HepG2 (cell line): ENCODE data around the gene CYP2W1. TPM values are rescaled to one million over a fixed set of nuclear protein-coding genes. Genes with fewer than 3 reads are reported as not detected.

ENCODE experiments used
- CEBPB ChIP-seq: IDR thresholded peaks from 2 replicates; pipeline ENCODE4 v1.6.1; 2011; ENCODE audit warnings: low read depth, low read length, improper control_type of control experiment, borderline replicate concordance
- DMAP1 ChIP-seq: IDR thresholded peaks from 2 replicates; pipeline ENCODE4 v1.6.1; 2016
- ELF4 ChIP-seq: sonication (generic); formaldehyde crosslinking; IDR thresholded peaks from 2 replicates; pipeline ENCODE4 v1.5.0; 2020; ENCODE audit warnings: missing genetic modification reagents, mild to moderate bottlenecking, moderate library complexity, borderline replicate concordance
- FOXP4 ChIP-seq: sonication (generic); formaldehyde crosslinking; IDR thresholded peaks from 2 replicates; pipeline ENCODE4 v1.4.0; 2020; ENCODE audit warnings: missing genetic modification reagents
- HMGA1 ChIP-seq: sonication (generic); formaldehyde crosslinking; conservative IDR thresholded peaks from 2 replicates; pipeline ENCODE4 v1.4.0; 2020; ENCODE audit warnings: missing genetic modification reagents
- HMGXB3 ChIP-seq: sonication (generic); formaldehyde crosslinking; IDR thresholded peaks from 2 replicates; pipeline ENCODE4 v1.4.0; 2020; ENCODE audit warnings: missing genetic modification reagents, borderline replicate concordance
- MEIS1 ChIP-seq: sonication (generic); formaldehyde crosslinking; IDR thresholded peaks from 2 replicates; pipeline ENCODE4 v1.9.0; 2021; ENCODE audit warnings: mild to moderate bottlenecking, missing genetic modification reagents, moderate library complexity, borderline replicate concordance
- NFE2 ChIP-seq: sonication (generic); formaldehyde crosslinking; IDR thresholded peaks from 2 replicates; pipeline ENCODE4 v1.4.0; 2020; ENCODE audit warnings: missing genetic modification reagents
- RBM39 ChIP-seq: fragments of 200-400 bp; formaldehyde crosslinking; IDR thresholded peaks from one replicate; pipeline ENCODE4 v1.6.1; 2018; ENCODE audit warnings: antibody characterized with exemption, mild to moderate bottlenecking, low read depth, low read length; ENCODE audit not compliant: poor library complexity, severe bottlenecking
- SIN3A ChIP-seq: IDR thresholded peaks from 2 replicates; pipeline ENCODE4 v1.6.1; 2011; ENCODE audit warnings: low read depth, mild to moderate bottlenecking, control low read depth, low read length, borderline replicate concordance
- SP1 ChIP-seq, 2 experiments: fragments of 450-650 bp in 1 of 2; sonication (generic) in 1 of 2; formaldehyde crosslinking in 1 of 2; IDR thresholded peaks; 2 replicates each; pipeline versions ENCODE4 v1.4.0 to v1.6.1; 2016 to 2020; ENCODE audit warnings: missing genetic modification reagents in 1 of 2
- SP5 ChIP-seq: IDR thresholded peaks from 2 replicates; pipeline ENCODE4 v1.6.1; 2016; ENCODE audit warnings: low read depth, borderline replicate concordance
- ZBTB33 ChIP-seq: sonication (generic); formaldehyde crosslinking; IDR thresholded peaks from 2 replicates; pipeline ENCODE4 v1.4.0; 2020; ENCODE audit warnings: missing genetic modification reagents
- ZNF235 ChIP-seq: sonication (generic); formaldehyde crosslinking; IDR thresholded peaks from 2 replicates; pipeline ENCODE4 v1.8.1; 2023; ENCODE audit warnings: mild to moderate bottlenecking, missing genetic modification reagents, borderline replicate concordance
- ZNF441 ChIP-seq: sonication (generic); formaldehyde crosslinking; IDR thresholded peaks from 2 replicates; pipeline ENCODE4 v1.7.0; 2021; ENCODE audit warnings: missing genetic modification reagents, borderline replicate concordance
- ZNF510 ChIP-seq: sonication (generic); formaldehyde crosslinking; IDR thresholded peaks from 2 replicates; pipeline ENCODE4 v1.4.0; 2020; ENCODE audit warnings: low read depth, mild to moderate bottlenecking, missing genetic modification reagents
- ZNF530 ChIP-seq: sonication (generic); formaldehyde crosslinking; IDR thresholded peaks from 2 replicates; pipeline ENCODE4 v1.5.0; 2020; ENCODE audit warnings: low read depth, mild to moderate bottlenecking, missing genetic modification reagents
- polyA plus RNA-seq, 8 experiments: library from polyadenylated mRNA; depleted of rRNA in 3 of 8; stranded (reverse) in 7 of 8; unstranded in 1 of 8; fragments of >200 nt; fragmentation: Illumina TruSeq in 4 of 8; extraction: Trizol in 4 of 8; gene quantifications; 2 replicates each; pipeline versions ENCODE4 v1.2.1 to v1.2.3, GENCODE V29; 2011 to 2016; ENCODE audit warnings: low read depth in 4 of 8, missing spikeins in 1 of 8, mixed read lengths in 1 of 8; ENCODE audit not compliant: insufficient read depth in 1 of 8
- total RNA-seq, 5 experiments: library from RNA; depleted of rRNA; stranded (reverse); fragments of >200 nt; fragmentation: Illumina TruSeq; extraction: Trizol; gene quantifications; 2 replicates each; pipeline ENCODE4 v1.2.3, GENCODE V29; 2016; ENCODE audit warnings: low read depth in 1 of 5
- TF ChIP-seq, protein P1 (sequence below): sonication (generic); formaldehyde crosslinking; IDR thresholded peaks from 2 replicates; pipeline ENCODE4 v1.8.0; 2022; ENCODE audit warnings: mild to moderate bottlenecking, missing genetic modification reagents, borderline replicate concordance

CYP2W1 gene
- total and polyA plus RNA-seq, 2 of the 13 experiments (the other 11 are each of a cell fraction or from before 2014, with no cell fraction given): 19.5 to 31.7 TPM

DNA sequence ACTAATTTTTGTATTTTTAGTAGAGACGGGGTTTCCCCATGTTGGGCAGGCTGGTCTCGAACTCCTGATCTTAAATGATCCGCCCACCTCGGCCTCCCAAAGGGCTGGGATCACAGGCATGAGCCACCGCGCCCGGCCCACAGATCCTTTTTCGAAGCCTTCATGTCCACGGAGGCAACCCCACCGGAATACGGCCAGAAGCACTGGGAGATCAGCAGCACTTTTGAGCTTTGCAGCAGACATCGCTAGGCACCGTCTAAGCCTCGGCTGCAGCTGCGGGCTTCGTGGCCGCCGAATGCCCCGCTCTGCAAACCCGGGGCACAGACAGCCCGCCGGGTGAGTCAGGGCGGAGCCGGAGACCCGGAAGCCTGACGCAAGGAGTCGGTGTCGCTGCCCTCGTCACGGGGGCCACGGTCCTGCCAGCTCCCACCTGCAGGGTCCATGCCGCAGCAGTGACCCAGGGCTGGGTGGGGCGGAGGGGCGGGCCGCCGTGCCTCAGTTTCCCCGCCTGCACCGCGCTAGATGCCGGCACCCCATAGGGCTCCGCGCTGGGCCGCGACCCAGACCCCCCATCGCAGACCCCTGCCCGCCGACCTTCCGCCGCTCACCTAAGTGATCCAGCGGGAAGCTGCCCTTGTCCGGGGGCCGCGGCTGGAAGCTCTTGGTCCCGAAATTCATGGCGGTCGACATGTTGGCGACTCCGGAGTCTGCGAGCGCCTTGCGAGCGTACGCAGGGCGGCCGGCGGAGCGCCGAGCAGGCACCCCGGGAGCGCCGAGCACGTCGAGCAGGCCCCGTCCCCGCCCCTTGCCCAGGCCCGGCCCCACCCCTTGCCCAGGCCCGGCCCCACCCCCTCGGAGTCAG is 7.9 kb upstream of the CYP2W1 start, which contains the start of gene COX19 (continued):
- TF ChIP-seq CEBPB (peak; percentile 45; the same call in 1 of the 2 replicates), HMGA1 (CRISPR knock-in tag) (no peak), ZBTB33 (no peak), SIN3A (0 out of 2 replicates have a peak, but pooled peaks have one; percentile 63), ZNF441 (CRISPR knock-in tag) (no peak; the same call in 1 of the 2 replicates), ELF4 (CRISPR knock-in tag) (peak; percentile 63; the same call in 1 of the 2 replicates), ZNF235 (0 out of 2 replicates have a peak, but pooled peaks have one; percentile 47), HMGXB3 (CRISPR knock-in tag) (peak; percentile 87), SP5 (CRISPR knock-in tag) (peak; percentile 60), FOXP4 (CRISPR knock-in tag) (peak; percentile 18; the same call in 1 of the 2 replicates), MEIS1 (CRISPR knock-in tag) (peak; percentile 38; the same call in 1 of the 2 replicates), ZNF510 (CRISPR knock-in tag) (0 out of 2 replicates have a peak, but pooled peaks have one; percentile 85), RBM39 (peak; percentile 94), SP1 (IDR thresholded peaks at IDR 0.05) (no peak), SP1 (CRISPR knock-in tag; IDR thresholded peaks at IDR 0.05) (peak; percentile 91), ZNF530 (CRISPR knock-in tag) (peak; percentile 67; the same call in 1 of the 2 replicates), NFE2 (CRISPR knock-in tag) (no peak), DMAP1 (CRISPR knock-in tag) (peak; percentile 93)
- TF ChIP-seq, protein P1, sequence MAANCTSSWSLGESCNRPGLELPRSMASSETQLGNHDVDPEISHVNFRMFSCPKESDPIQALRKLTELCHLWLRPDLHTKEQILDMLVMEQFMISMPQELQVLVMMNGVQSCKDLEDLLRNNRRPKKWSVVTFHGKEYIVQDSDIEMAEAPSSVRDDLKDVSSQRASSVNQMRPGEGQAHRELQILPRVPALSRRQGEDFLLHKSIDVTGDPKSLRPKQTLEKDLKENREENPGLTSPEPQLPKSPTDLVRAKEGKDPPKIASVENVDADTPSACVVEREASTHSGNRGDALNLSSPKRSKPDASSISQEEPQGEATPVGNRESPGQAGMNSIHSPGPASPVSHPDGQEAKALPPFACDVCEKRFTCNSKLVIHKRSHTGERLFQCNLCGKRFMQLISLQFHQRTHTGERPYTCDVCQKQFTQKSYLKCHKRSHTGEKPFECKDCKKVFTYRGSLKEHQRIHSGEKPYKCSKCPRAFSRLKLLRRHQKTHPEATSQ: no peak
